GM12864 (cell line): ENCODE measurements around the gene FMNL2.

Experiments used
- DNase-seq: peaks from one replicate; pipeline ENCODE4 v3.0.0-alpha.2; 2011; ENCODE audit warnings: low read depth
- H3K4me3 ChIP-seq: 2 replicates; pipeline ENCODE4 v1.5.1; 2011; ENCODE audit warnings: mild to moderate bottlenecking, low read depth, low read length, control low read depth
- CTCF ChIP-seq: IDR thresholded peaks from 2 replicates; pipeline ENCODE4 v1.5.1; 2011; ENCODE audit warnings: low read depth, mild to moderate bottlenecking, moderate library complexity, low read length, control low read depth, inconsistent platforms; ENCODE audit errors: missing control alignments

FMNL2 gene

GRCh38 chr2:152564754-152565551 is 230.0 kb downstream of the FMNL2 start:
- peak; percentile 48 for DNase-seq
- H3K4me3 ChIP-seq, result no peak overlapping the region
- TF ChIP-seq CTCF, result no peak

GRCh38 chr2:152565884-152566727 is 231.1 kb downstream of the FMNL2 start:
- H3K4me3 ChIP-seq, result no peak overlapping the region
- DNase-seq, result peak; percentile 31
- no peak for TF ChIP-seq CTCF

GRCh38 chr2:152566728-152567069 is 231.7 kb downstream of the FMNL2 start:
- DNase-seq, result peak; percentile 46
- H3K4me3 ChIP-seq, result no peak overlapping the region
- no peak for TF ChIP-seq CTCF

- TF ChIP-seq CTCF, result no peak
- no peak for DNase-seq
- H3K4me3 ChIP-seq, result no peak overlapping the region
These were observed 233.6 kb downstream of the FMNL2 start for GRCh38 chr2:152568531-152568930.

GRCh38 chr2:152569186-152569585 is 234.2 kb downstream of the FMNL2 start:
- DNase-seq, result no peak
- TF ChIP-seq CTCF, result no peak
- H3K4me3 ChIP-seq, result no peak overlapping the region

- DNase-seq, result no peak
- no peak overlapping the region for H3K4me3 ChIP-seq
- TF ChIP-seq CTCF, result no peak
These were observed 236.2 kb downstream of the FMNL2 start for GRCh38 chr2:152571048-152571766.
